Endothelial cell of umbilical vein (primary cell): ENCODE results near the gene SPHK2. TPM values are rescaled to one million over a fixed set of nuclear protein-coding genes. Genes with fewer than 3 reads are reported as not detected.
A peak's percentile ranks its signal among the peaks of the same experiment; 100 is the strongest.

ENCODE experiments used
- BruUV-seq: library from RNA; stranded (reverse); fragments of 400-500 nt; replicated peaks from 2 replicates; lab custom pipeline; 2021; lab: Mats Ljungman, UMichigan
- CTCF ChIA-PET: fragments of 300-600, 350-600 bp; sonication (Branson Sonifier 250); formaldehyde crosslinking; loops from one replicate; lab custom pipeline; 2021; ENCODE audit warnings: antibody characterized with exemption, inconsistent platforms; lab: Charles Lee
- POLR2A ChIA-PET: fragments of 300-600, 350-600 bp; sonication (Branson Sonifier 250); formaldehyde crosslinking; loops from one replicate; lab custom pipeline; 2021; ENCODE audit warnings: antibody characterized with exemption, inconsistent platforms; lab: Charles Lee
- DNase-seq: peaks from one replicate; pipeline ENCODE4 v3.0.0-alpha.2; 2011; ENCODE audit warnings: low read depth, low spot score
- FAIRE-seq: peaks from 2 replicates; lab custom pipeline; 2011; peaks lifted over from hg19 to GRCh38; lab: Jason Lieb, UNC
- H2AFZ ChIP-seq: 2 replicates; pipeline ENCODE4 v1.6.0; 2012; ENCODE audit warnings: low read depth, low read length, control low read depth, inconsistent platforms
- H3K27ac ChIP-seq: 2 replicates; pipeline ENCODE4 v1.5.1; 2011; ENCODE audit warnings: low read depth, mild to moderate bottlenecking, control low read depth, low read length, moderate library complexity; ENCODE audit not compliant: insufficient read depth
- H3K27me3 ChIP-seq, 2 experiments: 2 replicates each; pipeline versions ENCODE4 v1.6.0 to v1.6.1; 2011; ENCODE audit warnings: low read length in 2 of 2, mixed read lengths in 1 of 2; ENCODE audit not compliant: control insufficient read depth in 2 of 2, insufficient read depth in 2 of 2
- H3K36me3 ChIP-seq, 2 experiments: 2 replicates in 1 of 2; 3 replicates in 1 of 2; pipeline ENCODE4 v1.5.1; 2011; ENCODE audit warnings: low read length in 2 of 2, mild to moderate bottlenecking in 1 of 2, moderate library complexity in 1 of 2; ENCODE audit not compliant: control insufficient read depth in 2 of 2, insufficient read depth in 2 of 2; ENCODE audit errors: extremely low read depth in 1 of 2
- H3K4me1 ChIP-seq: 3 replicates; pipeline ENCODE4 v1.5.1; 2011; ENCODE audit warnings: mild to moderate bottlenecking, low read length; ENCODE audit not compliant: control insufficient read depth, insufficient read depth; ENCODE audit errors: extremely low read depth
- H3K4me2 ChIP-seq: 2 replicates; pipeline ENCODE4 v1.6.1; 2011; ENCODE audit warnings: low read length, control low read depth, mixed read lengths; ENCODE audit not compliant: insufficient read depth
- H3K4me3 ChIP-seq, 3 experiments: fragments of 200-600 bp in 1 of 3; sonication (generic), shearing (Covaris generic) in 1 of 3; replicated peaks in 1 of 3; 2 replicates each; pipeline ENCODE4 v1.5.1; 2011 to 2016; ENCODE audit warnings: control low read depth in 3 of 3, low read length in 3 of 3, mild to moderate bottlenecking in 2 of 3, inconsistent platforms in 1 of 3, low read depth in 1 of 3, moderate library complexity in 1 of 3; ENCODE audit not compliant: insufficient read depth in 1 of 3
- H3K79me2 ChIP-seq: 2 replicates; pipeline ENCODE4 v1.6.0; 2012; ENCODE audit warnings: low read length, inconsistent platforms; ENCODE audit not compliant: control insufficient read depth, insufficient read depth
- H3K9ac ChIP-seq: replicated peaks from 2 replicates; pipeline ENCODE3; 2011; ENCODE audit warnings: low read length, control low read depth; ENCODE audit not compliant: insufficient read depth; ENCODE audit errors: extremely low read depth
- H3K9me1 ChIP-seq: replicated peaks from 3 replicates; pipeline ENCODE4 v1.6.0; 2011; ENCODE audit warnings: mild to moderate bottlenecking, low read length; ENCODE audit not compliant: control insufficient read depth, insufficient read depth; ENCODE audit errors: extremely low read depth
- H3K9me3 ChIP-seq: replicated peaks from 2 replicates; pipeline ENCODE4 v1.5.1; 2012; ENCODE audit warnings: low read length, inconsistent platforms; ENCODE audit not compliant: control insufficient read depth, insufficient read depth
- H4K20me1 ChIP-seq: replicated peaks from 2 replicates; pipeline ENCODE3; 2011; ENCODE audit warnings: mild to moderate bottlenecking, low read length; ENCODE audit not compliant: control insufficient read depth, insufficient read depth; ENCODE audit errors: extremely low read depth
- EZH2 ChIP-seq: IDR thresholded peaks from 2 replicates; pipeline ENCODE4 v1.6.1; 2012; ENCODE audit warnings: borderline replicate concordance, low read depth, mild to moderate bottlenecking, moderate library complexity, low read length, inconsistent platforms; ENCODE audit not compliant: severe bottlenecking
- FOS ChIP-seq: IDR thresholded peaks from 2 replicates; pipeline ENCODE4 v1.6.1; 2011; ENCODE audit warnings: mild to moderate bottlenecking, low read length, moderate library complexity, borderline replicate concordance; ENCODE audit not compliant: insufficient read depth
- GATA2 ChIP-seq: IDR thresholded peaks from 2 replicates; pipeline ENCODE4 v1.7.0; 2011; ENCODE audit warnings: low read depth, mild to moderate bottlenecking, moderate library complexity, mixed read lengths, low read length; ENCODE audit not compliant: insufficient read length, insufficient read depth
- JUN ChIP-seq: IDR thresholded peaks from 2 replicates; pipeline ENCODE4 v1.6.1; 2011; ENCODE audit warnings: borderline replicate concordance, low read depth; ENCODE audit not compliant: insufficient read length, insufficient read depth
- MAX ChIP-seq: IDR thresholded peaks from 2 replicates; pipeline ENCODE4 v1.6.1; 2011; ENCODE audit not compliant: insufficient read depth, insufficient read length
- MYC ChIP-seq: IDR thresholded peaks from one replicate; pipeline ENCODE4 v1.6.1; 2011; ENCODE audit warnings: mild to moderate bottlenecking, low read depth, low read length
- POLR2A ChIP-seq: IDR thresholded peaks from 2 replicates; pipeline ENCODE4 v1.6.1; 2012; ENCODE audit warnings: low read depth, mild to moderate bottlenecking, control low read depth, low read length
- POLR2AphosphoS5 ChIP-seq: IDR thresholded peaks from 2 replicates; pipeline ENCODE4 v1.6.1; 2012; ENCODE audit warnings: low read depth, mild to moderate bottlenecking, control low read depth, low read length, moderate library complexity; ENCODE audit not compliant: insufficient read depth
- dilution Hi-C: fragments of 300-500 bp; cut with MboI; formaldehyde crosslinking; loops from one replicate; pipeline ENCODE4 v1.15.0; 2019; ENCODE audit warnings: low sequenced_read_pairs; ENCODE audit not compliant: extremely low pct_ligation_motif_present
- intact Hi-C: fragments of 100-400 bp; cut with micrococcal nuclease; formaldehyde crosslinking; loops from one replicate; pipeline ENCODE4 v1.10.0; 2022
- polyA plus RNA-seq, 4 experiments: library from polyadenylated mRNA; depleted of rRNA in 3 of 4; stranded (reverse) in 3 of 4; unstranded in 1 of 4; fragments of >200 nt; gene quantifications; 2 replicates each; pipeline versions ENCODE4 v1.2.1 to v1.2.3, GENCODE V29; 2011 to 2012; ENCODE audit warnings: missing spikeins in 1 of 4
- total RNA-seq: library from RNA; stranded (reverse); gene quantifications from 2 replicates; pipeline ENCODE4 v1.2.3, GENCODE V29; 2021
- TF ChIP-seq, protein P1 (sequence below), 2 donors: IDR thresholded peaks; 1 replicate in 1 of 2; 2 replicates in 1 of 2; pipeline ENCODE4 v1.5.1; 2011; ENCODE audit warnings: low read length in 2 of 2, mild to moderate bottlenecking in 2 of 2, moderate library complexity in 2 of 2, control low read depth in 1 of 2, inconsistent platforms in 1 of 2, low read depth in 1 of 2; ENCODE audit not compliant: insufficient read depth in 1 of 2; ENCODE audit errors: extremely low read depth in 1 of 2

The SPHK2 gene
- total and polyA plus RNA-seq, 2 donors (not counting 3 experiments of a cell fraction or from before 2014, with no cell fraction given) = 20.2 to 31.1 TPM

- H3K27ac ChIP-seq = no peak overlapping the region
- DNase-seq (peak; percentile 88), FAIRE-seq (peak; percentile 95)
- H3K4me3 ChIP-seq = no peak overlapping the region
- CTCF ChIA-PET = interaction anchor here (0.6 to 3.6 kb wide), 30 partner anchors 9 to 296 kb away, joined by 3 to 54 read pairs (median 6); partner anchors contain the start of genes CA11, FUT2, HSD17B14 and IZUMO1
- H3K9ac ChIP-seq = no peak overlapping the region
- TF ChIP-seq, protein P1, sequence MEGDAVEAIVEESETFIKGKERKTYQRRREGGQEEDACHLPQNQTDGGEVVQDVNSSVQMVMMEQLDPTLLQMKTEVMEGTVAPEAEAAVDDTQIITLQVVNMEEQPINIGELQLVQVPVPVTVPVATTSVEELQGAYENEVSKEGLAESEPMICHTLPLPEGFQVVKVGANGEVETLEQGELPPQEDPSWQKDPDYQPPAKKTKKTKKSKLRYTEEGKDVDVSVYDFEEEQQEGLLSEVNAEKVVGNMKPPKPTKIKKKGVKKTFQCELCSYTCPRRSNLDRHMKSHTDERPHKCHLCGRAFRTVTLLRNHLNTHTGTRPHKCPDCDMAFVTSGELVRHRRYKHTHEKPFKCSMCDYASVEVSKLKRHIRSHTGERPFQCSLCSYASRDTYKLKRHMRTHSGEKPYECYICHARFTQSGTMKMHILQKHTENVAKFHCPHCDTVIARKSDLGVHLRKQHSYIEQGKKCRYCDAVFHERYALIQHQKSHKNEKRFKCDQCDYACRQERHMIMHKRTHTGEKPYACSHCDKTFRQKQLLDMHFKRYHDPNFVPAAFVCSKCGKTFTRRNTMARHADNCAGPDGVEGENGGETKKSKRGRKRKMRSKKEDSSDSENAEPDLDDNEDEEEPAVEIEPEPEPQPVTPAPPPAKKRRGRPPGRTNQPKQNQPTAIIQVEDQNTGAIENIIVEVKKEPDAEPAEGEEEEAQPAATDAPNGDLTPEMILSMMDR (IDR thresholded peaks at IDR 0.05; ENCODE audit: extremely low read depth in 1 of 2, insufficient read depth in 1 of 2, low read depth in 1 of 2, low read length in 2 of 2) = peak; percentile 86 to 92
- no peak for TF ChIP-seq POLR2A
- no peaks in the 10 kb centered on the region for H3K79me2 ChIP-seq
- POLR2A ChIA-PET = interaction anchor here (1.2 kb wide), 1 partner anchor 50 kb away, joined by 3 read pairs; no protein-coding TSS in a partner anchor
- H3K9me3 ChIP-seq = no peaks in the 10 kb centered on the region
- H3K36me3 ChIP-seq = no peaks in the 10 kb centered on the region
- no TSS peak for BruUV-seq
- no peaks in the 10 kb centered on the region for H3K4me1 ChIP-seq
- no peaks in the 10 kb centered on the region for H3K9me1 ChIP-seq
- H3K27me3 ChIP-seq = no peaks in the 10 kb centered on the region
- no peak overlapping the region for H3K4me2 ChIP-seq
- dilution Hi-C loops = no loop called here
- H2AFZ ChIP-seq = peak overlapping the region; percentile 41
- H4K20me1 ChIP-seq = no peaks in the 10 kb centered on the region
- intact Hi-C loops = loop anchor here (1.0 to 2.0 kb wide), 6 partner anchors 29 to 167 kb away; partner anchors contain the start of gene CA11
Measured at GRCh38 chr19:48674921-48675824, 55.9 kb downstream of the SPHK2 start.

DNA sequence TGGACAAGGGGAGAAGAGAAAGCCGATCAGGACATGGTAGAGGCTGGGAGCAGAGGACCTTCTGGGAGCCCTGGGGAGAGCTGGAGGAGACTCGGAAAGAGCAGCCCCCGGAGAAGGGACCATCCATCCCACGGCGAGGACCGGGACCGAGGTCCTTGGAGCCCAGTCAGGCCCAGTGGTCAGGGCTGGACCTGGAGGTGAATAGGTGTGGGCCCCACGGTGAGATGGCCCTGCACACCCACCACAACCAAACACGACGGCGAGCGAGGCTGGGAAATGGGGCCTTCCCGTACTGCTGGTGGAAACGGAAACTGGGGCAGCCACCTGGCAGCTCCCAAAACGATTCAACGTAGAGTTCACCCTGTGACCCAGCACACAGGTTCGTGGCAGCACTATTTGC is 57.2 kb downstream of the SPHK2 start:
- Histone ChIP-seq H3K27me3 (no peaks in the 10 kb centered on the region), H3K9ac (no peak overlapping the region), H3K36me3 (no peaks in the 10 kb centered on the region), H3K27ac (no peak overlapping the region), H3K4me3 (no peak overlapping the region), H3K9me3 (no peaks in the 10 kb centered on the region), H3K4me1 (no peaks in the 10 kb centered on the region), H3K79me2 (no peaks in the 10 kb centered on the region), H3K9me1 (no peaks in the 10 kb centered on the region), H4K20me1 (no peaks in the 10 kb centered on the region), H3K4me2 (no peak overlapping the region), H2AFZ (no peak overlapping the region)
- dilution Hi-C loops = no loop called here
- ChIA-PET POLR2A (no interaction called here), CTCF (interaction anchor here (1.4 to 3.6 kb wide), 8 partner anchors 13 to 160 kb away, joined by 5 to 41 read pairs (median 18); partner anchors contain the start of genes CA11, FUT2 and HSD17B14)
- no peak for FAIRE-seq
- intact Hi-C loops = no loop called here
- DNase-seq = no peak
- TF ChIP-seq EZH2 (no peak), MYC (no peak), MAX (no peak), FOS (no peak), GATA2 (no peak), POLR2AphosphoS5 (no peak), JUN (no peak), POLR2A (no peak)
- TF ChIP-seq, protein P1 (IDR thresholded peaks at IDR 0.05; ENCODE audit: extremely low read depth in 1 of 2, insufficient read depth in 1 of 2, low read depth in 1 of 2, low read length in 2 of 2) = no peak
- BruUV-seq = no TSS peak
